Activated naive CD8-positive, alpha-beta T cell treated with anti-CD3 and anti-CD28 coated beads, Interleukin-2, amount 50 U/mL, for 24 hours (primary cell): ENCODE measurements around the gene NMT1.

ENCODE experiments used
- ATAC-seq: fragments of 150-1000 bp; cut with Tn5 transposase; one replicate; pipeline ENCODE4 v1.10.0; 2021
- DNase-seq: peaks from one replicate; pipeline ENCODE4 v3.0.0; 2021
- H3K27ac Mint-ChIP-seq: one replicate; pipeline ENCODE4 v1.8.0; 2021; ENCODE audit warnings: mild to moderate bottlenecking, mixed read lengths
- H3K27me3 Mint-ChIP-seq: one replicate; pipeline ENCODE4 v1.8.0; 2021; ENCODE audit warnings: mixed read lengths
- H3K36me3 Mint-ChIP-seq: one replicate; pipeline ENCODE4 v1.8.0; 2021; ENCODE audit warnings: low read depth, mixed read lengths
- H3K4me1 Mint-ChIP-seq: one replicate; pipeline ENCODE4 v1.8.0; 2021; ENCODE audit warnings: mixed read lengths
- H3K4me3 Mint-ChIP-seq: one replicate; pipeline ENCODE4 v1.8.0; 2021; ENCODE audit warnings: mild to moderate bottlenecking, moderate library complexity, mixed read lengths
- H3K9me3 Mint-ChIP-seq: one replicate; pipeline ENCODE4 v1.8.0; 2021; ENCODE audit warnings: mixed read lengths

Gene NMT1

DNA sequence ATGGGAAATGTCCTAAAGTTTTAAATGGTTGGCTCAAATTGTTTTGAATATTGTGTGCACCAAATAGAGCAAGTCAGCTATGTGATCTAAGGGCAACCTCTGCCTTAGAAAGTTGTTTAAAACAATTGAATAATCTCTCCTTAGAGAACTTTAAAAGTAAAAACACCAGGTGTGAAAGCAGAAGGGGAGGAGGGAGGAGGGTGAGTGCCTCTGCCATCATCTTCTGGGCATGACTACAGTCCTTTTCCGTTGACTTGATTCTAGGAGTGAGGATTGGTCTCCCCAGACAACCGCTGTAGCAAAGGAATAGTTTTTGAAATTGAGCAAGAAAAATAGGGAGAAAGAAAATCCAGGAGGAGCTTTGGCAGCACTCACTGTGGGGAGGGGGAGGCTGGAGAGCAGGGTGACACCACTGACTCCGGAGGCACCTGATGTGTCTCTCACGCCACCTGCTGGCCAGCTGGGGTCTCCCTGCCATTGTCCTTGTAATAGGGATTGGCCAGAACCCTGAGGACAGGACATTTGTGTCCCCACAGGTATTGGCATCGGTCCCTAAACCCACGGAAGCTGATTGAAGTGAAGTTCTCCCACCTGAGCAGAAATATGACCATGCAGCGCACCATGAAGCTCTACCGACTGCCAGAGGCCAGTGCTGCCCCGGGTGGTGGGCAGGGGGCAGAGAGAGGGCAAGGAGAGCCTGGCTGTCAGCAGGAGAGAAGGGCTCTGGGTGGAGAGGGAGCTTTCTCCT is 37.9 kb downstream of the NMT1 start:
- peak; percentile 81 for ATAC-seq

DNA sequence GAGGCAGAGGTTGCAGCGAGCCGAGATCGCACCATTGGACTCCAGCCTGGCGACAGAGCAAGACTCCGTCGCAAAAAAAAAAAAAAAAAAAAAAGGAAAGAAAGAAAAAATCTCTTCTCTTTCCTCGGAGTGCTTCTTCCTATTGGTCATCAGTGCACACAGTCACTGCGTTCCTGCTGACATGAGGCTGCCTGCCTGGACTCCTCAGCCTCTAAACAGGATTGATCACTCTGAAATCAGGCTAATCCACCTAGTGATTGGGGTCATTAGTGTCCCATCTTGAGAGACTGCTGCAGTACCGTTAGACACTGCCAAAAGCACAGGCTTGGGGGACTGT is 40.4 kb downstream of the NMT1 start:
- Mint-ChIP-seq H3K4me1 (no peaks in the 10 kb centered on the region), H3K27me3 (no peaks in the 10 kb centered on the region), H3K9me3 (no peaks in the 10 kb centered on the region), H3K4me3 (no peak overlapping the region), H3K27ac (no peak overlapping the region), H3K36me3 (peaks cover 39% of the 10 kb centered on the region)
- ATAC-seq (no peak), DNase-seq (no peak)

More for the DNA sequence above, 37.9 kb downstream of the NMT1 start:
- H3K36me3 Mint-ChIP-seq = peaks cover 50% of the 10 kb centered on the region
- H3K9me3 Mint-ChIP-seq = no peaks in the 10 kb centered on the region
- no peak overlapping the region for H3K27ac Mint-ChIP-seq
- H3K27me3 Mint-ChIP-seq = no peaks in the 10 kb centered on the region
- no peaks in the 10 kb centered on the region for H3K4me1 Mint-ChIP-seq
- H3K4me3 Mint-ChIP-seq = no peak overlapping the region
- DNase-seq = peak; percentile 79

DNA sequence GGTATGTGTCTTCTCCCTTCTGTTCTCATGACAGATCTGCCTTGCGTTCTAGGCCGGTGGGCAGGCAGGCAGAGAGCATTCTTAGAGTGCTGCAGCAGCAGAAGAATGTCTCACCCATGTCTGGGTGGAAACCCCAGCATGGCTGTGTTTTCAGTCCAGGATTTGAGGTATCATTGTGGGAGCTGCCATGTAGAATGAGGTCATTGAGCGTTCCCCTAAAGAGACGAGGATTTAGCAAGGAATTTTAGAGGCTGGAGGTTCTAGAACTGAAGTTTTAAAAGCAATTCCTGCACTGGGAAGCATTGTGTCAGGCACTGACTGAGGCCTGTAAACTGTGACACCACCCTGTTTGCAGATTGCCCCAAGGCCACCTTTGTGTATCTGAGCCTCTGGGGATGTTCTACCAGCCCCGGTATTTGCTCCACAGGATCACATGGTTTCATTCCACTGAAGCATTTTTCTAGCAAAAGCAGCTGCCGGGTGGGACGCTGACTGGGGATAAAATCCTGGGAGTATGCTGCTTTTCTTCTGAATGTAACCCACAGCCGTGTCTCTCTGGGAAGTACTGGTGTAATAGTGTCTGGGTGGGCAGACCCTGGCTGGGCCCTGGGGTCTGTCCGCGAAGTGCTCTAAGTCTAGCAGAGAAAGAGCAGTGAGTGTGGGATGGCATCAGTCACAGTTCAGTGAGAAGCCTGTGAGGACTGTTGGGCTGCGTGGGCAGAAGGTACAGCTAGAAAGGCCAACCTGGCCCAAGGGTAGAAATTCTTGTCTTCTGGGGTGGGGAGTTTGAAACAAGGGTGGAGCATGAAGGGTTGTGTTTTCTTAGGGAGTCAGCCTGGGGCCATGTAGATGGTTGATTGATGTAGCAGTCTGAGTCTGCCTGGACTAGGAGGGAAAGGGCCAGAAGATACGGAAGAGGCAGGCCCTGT is 41.0 kb downstream of the NMT1 start:
- H3K4me3 Mint-ChIP-seq = no peak overlapping the region
- peaks cover 41% of the 10 kb centered on the region for H3K36me3 Mint-ChIP-seq
- no peak overlapping the region for H3K27ac Mint-ChIP-seq
- DNase-seq = no peak
- H3K4me1 Mint-ChIP-seq = no peaks in the 10 kb centered on the region
- no peaks in the 10 kb centered on the region for H3K9me3 Mint-ChIP-seq
- ATAC-seq = no peak
- no peaks in the 10 kb centered on the region for H3K27me3 Mint-ChIP-seq

DNA sequence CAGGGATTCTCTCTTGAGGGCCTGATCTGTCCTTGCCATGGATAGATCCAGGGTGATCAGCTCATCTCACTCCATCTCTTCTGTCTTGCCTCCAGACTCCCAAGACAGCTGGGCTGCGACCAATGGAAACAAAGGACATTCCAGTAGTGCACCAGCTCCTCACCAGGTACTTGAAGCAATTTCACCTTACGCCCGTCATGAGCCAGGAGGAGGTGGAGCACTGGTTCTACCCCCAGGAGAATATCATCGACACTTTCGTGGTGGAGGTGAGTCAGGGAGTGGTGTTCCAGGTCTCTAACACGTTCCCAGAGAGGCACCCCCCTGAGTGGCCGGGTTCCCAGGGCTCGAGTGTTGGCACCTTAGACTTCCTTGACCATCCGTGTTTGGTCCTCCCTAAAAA is 41.7 kb downstream of the NMT1 start:
- ATAC-seq (no peak), DNase-seq (no peak)
- H3K4me3 Mint-ChIP-seq = no peak overlapping the region
- no peaks in the 10 kb centered on the region for H3K9me3 Mint-ChIP-seq
- peaks cover 37% of the 10 kb centered on the region for H3K36me3 Mint-ChIP-seq
- no peaks in the 10 kb centered on the region for H3K27me3 Mint-ChIP-seq
- no peaks in the 10 kb centered on the region for H3K4me1 Mint-ChIP-seq
- no peak overlapping the region for H3K27ac Mint-ChIP-seq

DNA sequence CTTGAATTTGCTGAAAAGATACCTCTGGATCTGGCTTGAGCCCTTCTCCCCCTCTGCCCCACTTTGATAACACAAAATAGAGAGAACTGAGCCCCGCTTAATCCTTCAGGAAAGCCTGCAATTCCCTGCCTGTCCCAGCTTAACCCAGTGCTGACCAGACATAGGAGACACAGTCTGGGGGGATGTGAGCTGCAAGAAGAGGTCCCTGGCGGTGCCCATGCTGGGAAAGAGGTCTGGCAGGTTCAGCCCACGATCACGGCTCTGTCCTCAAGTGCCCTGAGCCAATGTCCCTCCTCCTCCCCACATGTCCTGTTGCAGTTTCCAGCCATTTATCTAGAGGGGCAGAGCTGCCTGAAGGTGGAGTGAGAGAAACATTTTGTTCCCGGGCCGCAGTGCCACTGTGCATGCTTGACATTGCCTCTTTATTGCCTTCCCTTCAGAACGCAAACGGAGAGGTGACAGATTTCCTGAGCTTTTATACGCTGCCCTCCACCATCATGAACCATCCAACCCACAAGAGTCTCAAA is 42.2 kb downstream of the NMT1 start:
- Mint-ChIP-seq H3K4me1 (no peaks in the 10 kb centered on the region), H3K27ac (no peak overlapping the region), H3K27me3 (no peaks in the 10 kb centered on the region), H3K9me3 (no peaks in the 10 kb centered on the region), H3K36me3 (peaks cover 35% of the 10 kb centered on the region), H3K4me3 (no peak overlapping the region)
- ATAC-seq (no peak), DNase-seq (no peak)

DNA sequence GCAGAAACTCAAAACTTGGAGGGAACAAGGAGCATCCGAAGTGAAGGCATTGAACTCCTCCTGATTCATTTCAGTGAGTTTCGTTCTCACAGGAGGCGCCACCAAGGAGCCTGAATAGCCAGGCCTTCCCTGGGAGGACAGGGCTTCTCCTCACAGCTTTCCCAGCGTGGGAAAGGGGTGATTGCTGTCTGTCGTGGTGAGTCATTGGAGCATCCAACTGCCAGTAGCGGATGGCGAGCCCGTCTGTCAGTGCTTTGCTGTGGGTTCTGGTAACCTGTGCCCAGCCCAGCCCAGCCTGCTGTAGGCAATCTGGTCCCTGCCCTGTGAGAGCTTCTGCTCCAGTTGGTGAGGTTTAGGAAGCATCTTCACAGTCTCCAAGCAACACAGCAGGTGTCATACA is 42.9 kb downstream of the NMT1 start:
- peaks cover 28% of the 10 kb centered on the region for H3K36me3 Mint-ChIP-seq
- H3K27me3 Mint-ChIP-seq = no peaks in the 10 kb centered on the region
- ATAC-seq (no peak), DNase-seq (no peak)
- no peaks in the 10 kb centered on the region for H3K9me3 Mint-ChIP-seq
- no peak overlapping the region for H3K4me3 Mint-ChIP-seq
- no peak overlapping the region for H3K27ac Mint-ChIP-seq
- H3K4me1 Mint-ChIP-seq = no peaks in the 10 kb centered on the region

DNA sequence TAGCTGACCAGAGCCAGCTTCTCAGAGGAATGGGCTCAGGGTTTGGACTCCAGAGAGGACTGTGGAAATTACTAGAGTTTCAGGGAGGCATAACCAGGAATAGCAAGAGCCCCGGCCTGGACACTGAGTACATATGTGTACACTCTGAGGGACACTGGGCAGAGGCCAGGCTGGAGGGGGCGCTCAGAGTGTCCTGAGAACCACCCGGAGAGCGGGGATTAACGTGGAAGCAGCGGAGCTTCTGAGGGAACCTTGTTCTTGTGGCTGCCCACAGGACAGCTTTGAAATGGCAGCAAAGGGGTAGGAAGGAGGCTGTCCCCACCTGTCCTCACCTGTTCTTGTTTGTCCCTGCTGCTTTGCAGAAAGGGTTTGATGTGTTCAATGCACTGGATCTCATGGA is 43.4 kb downstream of the NMT1 start:
- Mint-ChIP-seq H3K27me3 (no peaks in the 10 kb centered on the region), H3K36me3 (peaks cover 25% of the 10 kb centered on the region), H3K4me1 (no peaks in the 10 kb centered on the region), H3K27ac (no peak overlapping the region), H3K9me3 (no peaks in the 10 kb centered on the region), H3K4me3 (no peak overlapping the region)
- ATAC-seq (no peak), DNase-seq (no peak)

DNA sequence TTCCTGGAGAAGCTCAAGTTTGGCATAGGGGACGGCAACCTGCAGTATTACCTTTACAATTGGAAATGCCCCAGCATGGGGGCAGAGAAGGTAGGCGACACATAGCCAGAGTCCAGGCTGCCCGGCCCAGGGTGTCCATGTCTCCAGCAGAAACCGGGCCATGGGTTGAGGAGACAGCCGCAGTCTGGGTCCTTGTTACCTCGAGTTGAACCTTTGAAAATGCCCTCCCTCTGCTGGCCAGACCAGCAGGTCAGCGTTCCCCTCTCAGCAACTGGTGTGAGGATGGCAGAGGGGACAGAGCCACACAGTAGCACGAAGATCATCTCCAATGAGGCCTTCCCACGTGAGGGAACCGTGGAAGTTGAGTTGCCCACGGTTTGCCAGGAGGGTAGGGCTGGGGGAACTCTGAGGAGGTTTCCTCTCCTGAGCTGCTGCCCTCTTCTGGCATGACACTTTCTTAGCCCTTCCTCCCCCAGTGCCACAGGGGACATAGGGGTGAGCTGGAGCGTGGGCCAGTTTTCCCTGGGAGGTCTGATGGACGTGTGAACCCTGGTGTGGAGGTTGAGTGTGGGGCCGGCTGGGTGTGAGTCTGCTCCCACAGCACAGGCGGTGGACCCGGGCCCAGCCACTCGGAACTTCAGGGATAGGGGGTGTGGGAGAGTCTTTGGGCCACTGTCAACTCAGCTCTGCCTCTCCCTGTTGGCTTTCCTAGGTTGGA is 43.9 kb downstream of the NMT1 start:
- ATAC-seq (no peak), DNase-seq (no peak)
- Mint-ChIP-seq H3K27ac (no peak overlapping the region), H3K27me3 (no peaks in the 10 kb centered on the region), H3K4me3 (no peak overlapping the region), H3K4me1 (no peaks in the 10 kb centered on the region), H3K36me3 (peaks cover 25% of the 10 kb centered on the region), H3K9me3 (no peaks in the 10 kb centered on the region)

DNA sequence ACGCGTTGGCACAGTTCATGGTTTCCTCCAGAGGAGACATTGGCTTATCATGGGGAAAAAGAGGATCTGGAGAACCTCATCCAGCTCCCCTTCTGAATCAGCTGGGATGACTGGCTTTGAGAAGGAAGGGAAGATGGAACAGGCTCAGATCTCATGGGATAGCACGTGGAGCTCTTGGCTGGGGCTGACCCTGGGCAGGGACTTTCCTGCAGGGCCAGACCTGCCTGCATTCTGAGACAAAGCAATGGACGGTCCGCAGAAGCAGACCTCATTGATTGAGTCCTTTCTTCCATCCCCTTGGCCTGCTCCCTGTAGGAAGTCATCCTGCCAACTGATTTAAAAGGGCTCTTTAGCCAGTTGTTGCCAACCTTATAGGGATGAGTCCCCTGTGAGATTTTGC is 45.0 kb downstream of the NMT1 start:
- DNase-seq = no peak
- Mint-ChIP-seq H3K4me1 (no peaks in the 10 kb centered on the region), H3K36me3 (peaks cover 25% of the 10 kb centered on the region), H3K27me3 (no peaks in the 10 kb centered on the region), H3K27ac (no peak overlapping the region), H3K9me3 (no peaks in the 10 kb centered on the region), H3K4me3 (no peak overlapping the region)
- ATAC-seq = no peak

DNA sequence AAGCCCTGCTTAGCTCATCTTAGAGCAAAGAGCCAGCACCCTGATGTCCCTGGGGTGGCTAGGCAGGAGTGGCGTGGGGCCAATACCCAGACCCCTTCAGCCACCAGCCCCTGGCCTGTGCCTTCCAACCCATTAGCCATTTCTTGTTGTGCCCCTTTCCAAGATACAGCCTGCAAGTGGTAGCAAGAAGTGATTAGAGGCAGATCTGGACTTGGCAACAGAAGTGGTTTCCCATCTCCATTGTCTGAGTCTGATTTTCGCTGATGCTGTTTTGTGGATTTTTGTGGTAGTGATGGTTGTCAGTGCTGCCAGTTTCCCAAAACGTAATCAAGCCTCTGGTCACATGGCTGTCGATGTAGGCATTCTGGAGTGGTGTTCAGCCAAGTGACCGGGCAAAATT is 45.5 kb downstream of the NMT1 start:
- Mint-ChIP-seq H3K36me3 (peaks cover 24% of the 10 kb centered on the region), H3K27me3 (no peaks in the 10 kb centered on the region)

DNA sequence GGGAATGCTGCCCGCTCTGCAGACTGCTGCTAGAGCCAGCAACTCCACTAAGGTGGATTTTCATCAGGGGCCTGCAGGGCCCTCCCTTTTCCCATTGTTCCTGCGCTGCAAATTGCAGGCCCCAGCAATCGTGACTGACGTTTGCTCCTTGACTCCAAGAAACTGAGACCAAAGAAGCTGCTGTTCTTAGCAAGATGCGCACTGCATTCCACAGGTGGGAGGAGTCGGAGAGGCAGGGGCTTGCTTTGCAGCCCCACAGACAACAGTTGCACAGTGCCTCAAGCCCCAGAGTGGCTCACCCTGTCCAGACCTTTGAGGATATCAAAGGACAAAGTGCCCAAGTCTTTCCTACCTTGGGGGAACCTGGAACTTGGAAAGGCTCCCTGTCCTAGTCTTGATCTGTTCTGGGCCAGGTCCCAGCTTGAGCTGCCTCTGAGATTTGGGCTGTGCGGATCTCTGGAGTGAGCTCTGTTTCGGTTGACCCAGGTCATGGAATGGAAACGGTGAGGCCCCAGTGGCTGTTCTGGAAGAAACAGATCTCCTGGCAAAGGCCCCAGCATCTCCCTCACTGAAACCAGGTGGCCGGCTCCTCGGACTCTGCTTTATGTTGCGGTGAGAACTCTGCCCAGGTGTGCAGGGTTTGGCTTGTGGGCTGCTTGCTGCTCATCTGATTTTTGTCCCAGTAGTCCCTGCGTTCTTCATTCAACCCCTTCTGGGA is 46.3 kb downstream of the NMT1 start:
- DNase-seq (no peak), ATAC-seq (no peak)
- Mint-ChIP-seq H3K4me3 (no peak overlapping the region), H3K4me1 (no peaks in the 10 kb centered on the region), H3K9me3 (no peaks in the 10 kb centered on the region), H3K27ac (no peak overlapping the region), H3K36me3 (peaks cover 17% of the 10 kb centered on the region), H3K27me3 (no peaks in the 10 kb centered on the region)

More for the DNA sequence above, 45.5 kb downstream of the NMT1 start:
- Mint-ChIP-seq H3K4me1 (no peaks in the 10 kb centered on the region), H3K4me3 (no peak overlapping the region), H3K27ac (no peak overlapping the region), H3K9me3 (no peaks in the 10 kb centered on the region)
- no peak for DNase-seq
- no peak for ATAC-seq

DNA sequence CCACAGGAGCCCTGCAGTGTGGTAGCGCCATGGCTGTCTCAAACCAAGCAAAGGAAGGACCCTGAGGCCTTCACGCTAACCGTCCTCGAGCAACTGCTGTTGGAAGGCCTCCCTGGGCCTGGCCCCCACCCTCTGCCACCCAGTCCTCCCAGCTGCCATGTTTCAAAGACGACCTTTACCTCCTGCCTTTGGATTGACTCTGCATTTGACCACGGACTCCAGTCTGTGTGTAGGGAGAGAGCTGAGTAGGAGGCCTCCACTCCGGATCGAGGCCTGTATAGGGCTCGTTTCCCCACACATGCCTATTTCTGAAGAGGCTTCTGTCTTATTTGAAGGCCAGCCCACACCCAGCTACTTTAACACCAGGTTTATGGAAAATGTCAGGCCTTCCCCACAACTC is 46.9 kb downstream of the NMT1 start:
- no peaks in the 10 kb centered on the region for H3K4me1 Mint-ChIP-seq
- DNase-seq = no peak
- H3K27ac Mint-ChIP-seq = no peak overlapping the region
- H3K27me3 Mint-ChIP-seq = no peaks in the 10 kb centered on the region
- no peaks in the 10 kb centered on the region for H3K9me3 Mint-ChIP-seq
- ATAC-seq = no peak
- no peak overlapping the region for H3K4me3 Mint-ChIP-seq
- peaks cover 13% of the 10 kb centered on the region for H3K36me3 Mint-ChIP-seq

DNA sequence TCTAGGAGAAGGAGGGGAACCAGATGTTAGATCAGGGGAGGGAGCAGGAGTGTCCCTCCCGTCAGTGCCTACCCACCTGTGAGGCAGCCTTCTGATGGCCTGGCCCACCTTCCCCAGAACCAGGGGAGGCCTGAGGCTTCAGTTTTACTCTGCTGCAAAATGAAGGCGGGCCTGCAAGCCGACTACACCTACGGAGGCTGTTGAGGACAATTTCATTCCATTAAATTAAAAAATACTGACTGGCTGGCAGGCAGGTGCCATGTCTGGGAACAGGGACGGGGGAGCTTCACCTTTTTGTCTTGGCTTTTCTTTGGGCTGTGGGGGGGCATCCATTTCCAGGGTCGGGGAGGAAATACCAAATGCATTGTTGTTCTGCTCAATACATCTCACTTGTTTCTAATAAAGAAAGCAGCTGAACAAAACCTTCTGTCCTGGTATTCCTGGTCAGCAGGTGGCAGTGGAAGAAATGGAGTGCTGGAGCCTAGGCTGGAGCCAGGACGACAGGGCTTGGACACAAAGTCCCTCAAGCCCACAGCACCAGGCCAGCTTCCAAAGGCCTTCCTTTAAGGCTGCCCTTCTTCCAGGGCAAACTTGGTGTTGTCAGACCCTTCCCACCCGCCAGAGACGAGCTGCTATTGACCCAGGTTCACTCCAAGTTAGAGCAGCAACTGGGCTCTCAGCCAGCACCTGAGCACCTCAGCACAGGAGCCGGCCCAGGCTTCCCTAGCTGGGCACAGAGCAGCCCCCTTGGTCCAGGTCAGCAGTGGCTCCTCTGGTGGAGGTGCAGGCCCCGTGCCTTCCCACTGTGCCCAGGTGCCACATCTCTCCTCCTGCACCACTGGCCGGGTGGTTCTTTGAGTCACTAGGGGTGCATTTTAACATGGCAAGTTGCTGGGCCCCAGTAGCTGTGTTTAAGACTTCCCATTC is 47.7 kb downstream of the NMT1 start:
- no peak for DNase-seq
- Mint-ChIP-seq H3K9me3 (no peaks in the 10 kb centered on the region), H3K4me1 (no peaks in the 10 kb centered on the region), H3K27ac (no peak overlapping the region), H3K36me3 (peaks cover 10% of the 10 kb centered on the region), H3K27me3 (no peaks in the 10 kb centered on the region), H3K4me3 (no peak overlapping the region)
- ATAC-seq = no peak
